Transverse colon (tissue), 4 donors: ENCODE data around the gene SMCO3.

ENCODE experiments used
- CTCF ChIP-seq, 5 experiments: fragments of 200-600 bp in 3 of 5; fragments of 450-650 bp in 2 of 5; sonication (generic) in 3 of 5; IDR thresholded peaks; 1 replicate in 2 of 5; 2 replicates in 3 of 5; pipeline ENCODE4 v1.5.1; 2016 to 2017; ENCODE audit warnings: antibody characterized with exemption in 5 of 5, inconsistent platforms in 3 of 5, mild to moderate bottlenecking in 2 of 5, moderate library complexity in 1 of 5
- EP300 ChIP-seq: sonication (generic); formaldehyde crosslinking; IDR thresholded peaks from one replicate; pipeline ENCODE4 v1.6.1; 2017; ENCODE audit warnings: antibody characterized with exemption, low read depth
- POLR2A ChIP-seq: fragments of 450-650 bp; IDR thresholded peaks from one replicate; pipeline ENCODE4 v1.6.1; 2016; ENCODE audit warnings: antibody characterized with exemption, mild to moderate bottlenecking, moderate library complexity
- POLR2AphosphoS5 ChIP-seq, 3 donors: sonication (generic); formaldehyde crosslinking; IDR thresholded peaks; one replicate each; pipeline ENCODE4 v1.6.1; 2016; ENCODE audit warnings: antibody characterized with exemption in 3 of 3

GRCh38 chr12:14771651-14772137 lies 42.3 kb downstream of the SMCO3 start:
- no peak for TF ChIP-seq POLR2AphosphoS5 (IDR thresholded peaks at IDR 0.05)
- TF ChIP-seq CTCF (IDR thresholded peaks at IDR 0.05), result no peak
- no peak for TF ChIP-seq POLR2A
- TF ChIP-seq EP300, result no peak
